ENCODE measurements around the gene FGD5. TPM values are rescaled to one million over a fixed set of nuclear protein-coding genes. Genes with fewer than 3 reads are reported as not detected.

FGD5 gene
- total RNA-seq, 4 donors from 2014 or later = 3.8 to 10.2 (median 7.6) TPM

DNA sequence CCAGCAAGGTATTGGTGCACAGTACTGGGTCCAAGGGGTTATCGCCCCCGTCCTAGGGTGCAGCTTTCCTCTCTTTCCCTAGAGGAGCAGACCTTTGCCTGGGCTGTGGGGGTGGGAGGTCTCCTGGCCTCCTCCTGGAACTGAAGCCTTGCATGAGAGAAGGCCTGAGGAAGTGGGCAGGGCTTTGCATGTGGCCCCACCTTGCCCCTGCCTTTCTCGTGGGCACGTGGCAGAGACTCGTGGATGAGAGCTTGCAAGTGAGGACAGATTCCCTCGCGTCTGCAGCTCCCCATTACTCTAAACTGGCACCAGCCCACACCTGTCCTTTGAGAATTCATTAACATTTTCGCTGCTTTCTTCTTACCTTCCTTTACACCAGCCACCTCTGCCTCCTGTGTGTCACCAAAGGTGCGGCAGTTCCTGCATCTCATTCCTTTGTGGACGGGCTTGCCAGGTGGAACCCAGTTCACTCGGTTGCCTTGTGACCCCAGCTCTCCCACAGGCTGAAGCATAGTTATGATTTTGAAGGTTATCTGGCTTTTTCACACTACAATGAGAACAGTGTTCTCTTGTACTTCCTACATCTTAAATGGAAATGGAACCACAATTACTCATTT lies 87.7 kb downstream of the FGD5 start:
- intact Hi-C loops (cut with DNase I; ENCODE audit: low total_unique reads) = no loop called here
- H3K4me3 ChIP-seq (ENCODE audit: low read depth, poor library complexity, severe bottlenecking) = no peak overlapping the region
- no peak for TF ChIP-seq POLR2A (IDR thresholded peaks at IDR 0.05)
- TF ChIP-seq, protein P1, sequence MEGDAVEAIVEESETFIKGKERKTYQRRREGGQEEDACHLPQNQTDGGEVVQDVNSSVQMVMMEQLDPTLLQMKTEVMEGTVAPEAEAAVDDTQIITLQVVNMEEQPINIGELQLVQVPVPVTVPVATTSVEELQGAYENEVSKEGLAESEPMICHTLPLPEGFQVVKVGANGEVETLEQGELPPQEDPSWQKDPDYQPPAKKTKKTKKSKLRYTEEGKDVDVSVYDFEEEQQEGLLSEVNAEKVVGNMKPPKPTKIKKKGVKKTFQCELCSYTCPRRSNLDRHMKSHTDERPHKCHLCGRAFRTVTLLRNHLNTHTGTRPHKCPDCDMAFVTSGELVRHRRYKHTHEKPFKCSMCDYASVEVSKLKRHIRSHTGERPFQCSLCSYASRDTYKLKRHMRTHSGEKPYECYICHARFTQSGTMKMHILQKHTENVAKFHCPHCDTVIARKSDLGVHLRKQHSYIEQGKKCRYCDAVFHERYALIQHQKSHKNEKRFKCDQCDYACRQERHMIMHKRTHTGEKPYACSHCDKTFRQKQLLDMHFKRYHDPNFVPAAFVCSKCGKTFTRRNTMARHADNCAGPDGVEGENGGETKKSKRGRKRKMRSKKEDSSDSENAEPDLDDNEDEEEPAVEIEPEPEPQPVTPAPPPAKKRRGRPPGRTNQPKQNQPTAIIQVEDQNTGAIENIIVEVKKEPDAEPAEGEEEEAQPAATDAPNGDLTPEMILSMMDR (IDR thresholded peaks at IDR 0.05) = no peak
- DNase-seq (ENCODE audit: low spot score in 2 of 2) = peak in 1 of 2 donors; percentile 42
- 58 to 65% methylated on average over 11 of the region's 11 CpGs for WGBS, 2 donors

- intact Hi-C loops (cut with DNase I; ENCODE audit: low total_unique reads) = no loop called here
- no peak for TF ChIP-seq POLR2A (IDR thresholded peaks at IDR 0.05)
- TF ChIP-seq, protein P1 (IDR thresholded peaks at IDR 0.05) = no peak
- DNase-seq (ENCODE audit: low spot score in 2 of 2) = peak in 1 of 2 donors; percentile 86
- no peak overlapping the region for H3K4me3 ChIP-seq (ENCODE audit: low read depth, poor library complexity, severe bottlenecking)
- WGBS, 2 donors = 63 to 70% methylated on average over 15 of the region's 18 CpGs
These were observed 88.5 kb downstream of the FGD5 start for GRCh38 chr3:14907043-14907966.

DNA sequence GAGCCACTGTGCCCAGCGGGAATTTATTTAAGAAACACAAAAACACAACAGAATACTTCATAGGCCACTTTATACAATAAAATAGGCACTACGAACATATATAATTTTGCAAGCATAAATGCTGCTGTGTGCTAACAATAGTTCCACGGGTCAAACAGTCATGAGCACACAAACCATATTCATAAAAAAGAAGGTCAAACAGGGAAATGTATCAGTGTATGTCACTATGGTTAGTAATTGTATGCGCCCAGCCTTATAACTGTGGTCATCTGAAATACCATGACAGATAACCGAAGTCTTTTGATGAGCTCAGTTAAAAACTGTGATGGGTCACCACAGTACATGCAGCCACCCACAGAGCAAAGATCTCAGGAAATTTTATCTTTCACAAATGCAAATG lies 90.5 kb downstream of the FGD5 start:
- TF ChIP-seq, protein P1 (IDR thresholded peaks at IDR 0.05) = no peak
- no peak for TF ChIP-seq POLR2A (IDR thresholded peaks at IDR 0.05)
- intact Hi-C loops (cut with DNase I; ENCODE audit: low total_unique reads) = no loop called here
- WGBS, 2 donors = 88 to 92% methylated on average over 5 of the region's 5 CpGs
- no peak overlapping the region for H3K4me3 ChIP-seq (ENCODE audit: low read depth, poor library complexity, severe bottlenecking)
- DNase-seq (ENCODE audit: low spot score in 2 of 2) = peak in 1 of 2 donors; percentile 2

DNA sequence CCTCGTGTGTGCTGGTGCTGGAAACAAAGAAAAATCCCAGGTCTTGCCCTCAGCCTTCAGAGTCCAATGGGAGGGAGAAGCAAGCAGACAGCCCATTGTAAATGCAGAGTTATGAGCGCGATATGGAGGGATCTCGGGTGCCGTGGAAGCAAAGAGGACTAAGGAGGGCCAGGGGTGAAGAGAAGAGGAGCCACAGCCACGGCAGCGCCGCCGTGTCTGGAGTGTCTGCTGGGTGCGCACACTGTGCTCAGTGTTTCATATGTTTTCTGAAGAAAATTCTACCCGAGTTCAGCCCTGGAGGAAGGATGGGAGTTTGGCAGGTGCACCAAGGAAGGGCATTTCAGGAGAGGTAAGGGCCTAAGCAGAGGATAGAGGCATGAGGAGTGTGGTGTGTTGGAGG lies 92.9 kb downstream of the FGD5 start:
- DNase-seq (ENCODE audit: low spot score in 2 of 2) = peak in 1 of 2 donors; percentile 56
- WGBS, 2 donors = 92% methylated on average over 11 of the region's 11 CpGs
- intact Hi-C loops (cut with DNase I; ENCODE audit: low total_unique reads) = no loop called here

GRCh38 chr3:14913071-14913925 lies 94.5 kb downstream of the FGD5 start:
- no peak overlapping the region for H3K4me3 ChIP-seq (ENCODE audit: low read depth, poor library complexity, severe bottlenecking)
- TF ChIP-seq, protein P1 (IDR thresholded peaks at IDR 0.05) = no peak
- no peak for TF ChIP-seq POLR2A (IDR thresholded peaks at IDR 0.05)
- intact Hi-C loops (cut with DNase I; ENCODE audit: low total_unique reads) = no loop called here
- WGBS, 2 donors = 63% methylated on average over 8 to 10 of the region's 10 CpGs
- peak in 1 of 2 donors; percentile 50 for DNase-seq (ENCODE audit: low spot score in 2 of 2)

More for the DNA sequence above, 92.9 kb downstream of the FGD5 start:
- no peak for TF ChIP-seq POLR2A (IDR thresholded peaks at IDR 0.05)
- TF ChIP-seq, protein P1 (IDR thresholded peaks at IDR 0.05) = no peak
- no peak overlapping the region for H3K4me3 ChIP-seq (ENCODE audit: low read depth, poor library complexity, severe bottlenecking)
